Erythroblast (primary cell): Measurements from ENCODE around the gene C2orf74.

ENCODE experiments used
- GATA1 ChIP-seq: IDR thresholded peaks from 2 replicates; pipeline ENCODE4 v1.6.1; 2011; ENCODE audit warnings: low read depth, mild to moderate bottlenecking, control low read depth, low read length, moderate library complexity
- POLR2A ChIP-seq: IDR thresholded peaks from 2 replicates; pipeline ENCODE4 v1.6.1; 2011; ENCODE audit warnings: mild to moderate bottlenecking, low read length

DNA sequence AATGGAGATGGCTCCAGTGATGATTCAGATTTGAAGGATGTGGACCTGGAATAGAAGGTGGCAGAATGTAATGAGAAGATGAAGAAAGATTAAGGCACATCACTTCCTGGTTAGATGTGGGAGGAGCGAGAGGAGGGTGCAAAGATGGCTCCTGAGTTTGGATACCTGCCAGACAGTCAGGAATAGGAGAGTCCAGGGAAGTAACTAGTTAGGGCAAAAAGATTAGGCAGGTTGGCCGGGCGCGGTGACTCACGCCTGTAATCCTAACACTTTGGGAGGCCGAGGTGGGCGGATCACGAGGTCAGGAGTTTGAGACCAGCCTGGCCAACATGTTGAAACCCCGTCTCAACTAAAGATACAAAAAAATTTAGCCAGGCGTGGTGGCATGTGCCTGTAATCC, 5.6 kb downstream of the C2orf74 start:
- TF ChIP-seq POLR2A = no peak
- no peak for TF ChIP-seq GATA1
